Esophagus squamous epithelium (tissue), 5 donors: Measurements from ENCODE around the gene ITGB4. TPM values are rescaled to one million over a fixed set of nuclear protein-coding genes. Genes with fewer than 3 reads are reported as not detected.

Source experiments
- DNase-seq: peaks from one replicate; lab custom pipeline; 2025; lab: John Stamatoyannopoulos, UW
- H3K27ac ChIP-seq, 4 donors: fragments of 200-600 bp; sonication (generic); one replicate each; pipeline ENCODE4 v1.5.1; 2016 to 2019; ENCODE audit warnings: mild to moderate bottlenecking in 1 of 4
- H3K27me3 ChIP-seq, 4 donors: fragments of 200-600 bp; sonication (generic); 1 replicate in 3 of 4; 2 replicates in 1 of 4; pipeline versions ENCODE4 v1.5.1 to v1.6.0; 2017 to 2021; ENCODE audit warnings: antibody characterized with exemption in 1 of 4
- H3K36me3 ChIP-seq, 3 donors: fragments of 200-600 bp; sonication (generic); one replicate each; pipeline ENCODE4 v1.5.1; 2016 to 2019
- H3K4me1 ChIP-seq, 3 donors: fragments of 200-600 bp; sonication (generic); one replicate each; pipeline ENCODE4 v1.5.1; 2017 to 2019
- H3K4me3 ChIP-seq, 4 donors: fragments of 200-600 bp; sonication (generic); 1 replicate in 3 of 4; 2 replicates in 1 of 4; pipeline ENCODE4 v1.5.1; 2016 to 2019; ENCODE audit warnings: mild to moderate bottlenecking in 2 of 4, moderate library complexity in 1 of 4
- H3K9me3 ChIP-seq, 3 donors: fragments of 200-600 bp; sonication (generic); one replicate each; pipeline ENCODE4 v1.5.1; 2016 to 2019
- POLR2A ChIP-seq, 4 donors: fragments of 450-650 bp; IDR thresholded peaks; one replicate each; pipeline ENCODE4 v1.6.1; 2017; ENCODE audit warnings: antibody characterized with exemption in 4 of 4, mild to moderate bottlenecking in 4 of 4, moderate library complexity in 3 of 4
- WGBS, 2 donors: methylation state at CpG; one replicate each; pipeline ENCODE4 v1.1.5; 2018; 5-methylcytosine and 5-hydroxymethylcytosine counted together
- intact Hi-C: fragments of 100-400 bp; cut with DNase I; formaldehyde crosslinking; loops from one replicate; pipeline ENCODE4 v1.15.0; 2022
- total RNA-seq, 4 donors: library from RNA; depleted of rRNA; stranded (reverse); fragments of >200 nt; gene quantifications; one replicate each; pipeline ENCODE4 v1.1.0, GENCODE V29; 2016
- TF ChIP-seq, protein P1 (sequence below), 6 experiments: fragments of 450-650 bp in 4 of 6; fragments of 200-600 bp in 2 of 6; sonication (generic) in 2 of 6; IDR thresholded peaks; one replicate each; pipeline ENCODE4 v1.5.1; 2016 to 2019; ENCODE audit warnings: antibody characterized with exemption in 6 of 6, mild to moderate bottlenecking in 4 of 6, moderate library complexity in 4 of 6
- donor health status: DM: yes; HTN: yes; CAD: no.

The ITGB4 gene
- total RNA-seq, 4 donors from 2014 or later = 60.6 to 115 (median 82.3) TPM

DNA sequence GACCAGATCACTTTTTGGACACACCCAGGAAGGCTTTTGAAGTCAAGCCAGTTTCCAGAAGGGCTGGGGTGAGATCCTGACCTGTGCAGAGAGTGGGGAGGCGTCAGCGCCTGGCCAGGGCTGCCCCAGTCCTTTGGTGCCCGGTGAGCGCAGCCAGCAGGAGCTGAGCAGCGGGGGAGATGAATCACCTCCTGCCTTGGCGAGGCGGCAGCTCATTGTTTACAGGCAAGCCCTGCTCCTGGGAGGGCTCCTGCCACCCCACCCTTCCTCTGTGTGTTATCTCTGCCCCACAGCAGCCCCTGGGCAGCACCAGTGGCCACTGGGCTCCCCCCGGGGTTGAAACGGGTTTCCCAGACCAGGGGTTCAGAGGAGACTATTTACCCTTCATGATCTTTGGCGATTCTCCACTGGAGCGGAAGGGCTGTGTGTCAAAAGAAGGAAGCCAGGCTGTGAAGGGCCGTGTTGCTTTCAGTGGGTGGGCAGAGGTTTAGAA lies 14.1 kb upstream of the ITGB4 start:
- H3K9me3 ChIP-seq = no peaks in the 10 kb centered on the region
- no peak overlapping the region for H3K4me3 ChIP-seq
- H3K27me3 ChIP-seq = no peaks in the 10 kb centered on the region
- H3K4me1 ChIP-seq = peaks cover 11 to 37% (median 21%) of the 10 kb centered on the region in 3 donors
- intact Hi-C loops = no loop called here
- H3K27ac ChIP-seq = peak overlapping the region; percentile 2 to 82 (median 62)
- DNase-seq = no peak
- TF ChIP-seq, protein P1, sequence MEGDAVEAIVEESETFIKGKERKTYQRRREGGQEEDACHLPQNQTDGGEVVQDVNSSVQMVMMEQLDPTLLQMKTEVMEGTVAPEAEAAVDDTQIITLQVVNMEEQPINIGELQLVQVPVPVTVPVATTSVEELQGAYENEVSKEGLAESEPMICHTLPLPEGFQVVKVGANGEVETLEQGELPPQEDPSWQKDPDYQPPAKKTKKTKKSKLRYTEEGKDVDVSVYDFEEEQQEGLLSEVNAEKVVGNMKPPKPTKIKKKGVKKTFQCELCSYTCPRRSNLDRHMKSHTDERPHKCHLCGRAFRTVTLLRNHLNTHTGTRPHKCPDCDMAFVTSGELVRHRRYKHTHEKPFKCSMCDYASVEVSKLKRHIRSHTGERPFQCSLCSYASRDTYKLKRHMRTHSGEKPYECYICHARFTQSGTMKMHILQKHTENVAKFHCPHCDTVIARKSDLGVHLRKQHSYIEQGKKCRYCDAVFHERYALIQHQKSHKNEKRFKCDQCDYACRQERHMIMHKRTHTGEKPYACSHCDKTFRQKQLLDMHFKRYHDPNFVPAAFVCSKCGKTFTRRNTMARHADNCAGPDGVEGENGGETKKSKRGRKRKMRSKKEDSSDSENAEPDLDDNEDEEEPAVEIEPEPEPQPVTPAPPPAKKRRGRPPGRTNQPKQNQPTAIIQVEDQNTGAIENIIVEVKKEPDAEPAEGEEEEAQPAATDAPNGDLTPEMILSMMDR (IDR thresholded peaks at IDR 0.05) = no peak
- TF ChIP-seq POLR2A (IDR thresholded peaks at IDR 0.05) = no peak
- 17 to 44% methylated on average over 2 to 3 of the region's 12 CpGs for WGBS, 2 donors
- H3K36me3 ChIP-seq = peaks cover 38 to 70% (median 39%) of the 10 kb centered on the region in 3 donors

DNA sequence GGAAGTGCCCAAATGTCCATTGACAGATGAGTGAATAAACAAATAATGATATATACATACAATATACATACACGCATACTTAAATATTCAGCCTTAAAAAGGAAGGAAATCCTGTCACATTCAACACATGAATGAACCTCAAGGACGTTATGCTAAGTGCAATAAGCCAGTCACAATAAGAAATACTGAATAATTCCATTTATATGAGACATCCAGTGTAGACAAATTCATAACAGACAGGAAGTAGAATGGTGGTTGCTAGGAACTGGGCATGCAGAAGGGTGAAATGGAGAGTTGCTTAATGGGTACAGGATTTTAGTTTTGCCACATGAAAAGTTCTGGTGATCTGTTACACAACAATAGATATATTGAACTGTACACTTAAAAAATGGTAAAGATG lies 8.8 kb upstream of the ITGB4 start:
- no peak overlapping the region for H3K4me3 ChIP-seq
- no peak for TF ChIP-seq POLR2A (IDR thresholded peaks at IDR 0.05)
- TF ChIP-seq, protein P1 (IDR thresholded peaks at IDR 0.05) = no peak
- H3K27me3 ChIP-seq = peaks cover 0 to 37% (median 0%) of the 10 kb centered on the region in 4 donors
- no peak overlapping the region for H3K27ac ChIP-seq
- peaks cover 0 to 17% (median 0%) of the 10 kb centered on the region in 3 donors for H3K36me3 ChIP-seq
- 52 to 56% methylated on average over 2 of the region's 2 CpGs for WGBS, 2 donors
- peaks cover 3 to 8% (median 6%) of the 10 kb centered on the region in 3 donors for H3K4me1 ChIP-seq
- DNase-seq = no peak
- intact Hi-C loops = no loop called here
- no peaks in the 10 kb centered on the region for H3K9me3 ChIP-seq

DNA sequence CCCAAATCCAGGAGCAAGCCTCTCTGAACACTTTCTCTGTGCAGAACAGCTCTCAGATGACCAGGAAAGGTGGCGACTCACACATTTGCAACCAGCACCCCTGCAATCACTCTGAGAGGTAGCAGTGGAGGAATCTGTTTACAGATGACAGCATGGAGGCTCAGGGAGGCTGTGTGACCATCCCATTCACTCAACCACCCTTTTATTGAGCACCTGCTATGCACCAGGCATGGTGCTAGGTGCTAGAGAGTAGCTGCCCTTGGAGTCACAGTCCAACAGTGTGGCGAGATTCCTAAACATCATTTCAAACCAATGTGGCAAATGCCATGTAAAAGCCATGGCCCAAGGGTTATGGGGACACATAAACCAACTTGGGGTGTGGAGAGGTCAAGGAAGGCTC lies 1.5 kb upstream of the ITGB4 start:
- Histone ChIP-seq H3K36me3 (peaks cover 3 to 7% (median 4%) of the 10 kb centered on the region in 3 donors), H3K27me3 (peaks cover 0 to 80% (median 0%) of the 10 kb centered on the region in 4 donors), H3K27ac (peak overlapping the region in 1 of 4 donors; percentile 96), H3K4me3 (no peak overlapping the region), H3K4me1 (peaks cover 20 to 49% (median 29%) of the 10 kb centered on the region in 3 donors), H3K9me3 (no peaks in the 10 kb centered on the region)
- no peak for DNase-seq
- 95 to 100% methylated on average over 1 to 2 of the region's 2 CpGs for WGBS, 2 donors
- TF ChIP-seq POLR2A (IDR thresholded peaks at IDR 0.05) = no peak
- intact Hi-C loops = no loop called here

DNA sequence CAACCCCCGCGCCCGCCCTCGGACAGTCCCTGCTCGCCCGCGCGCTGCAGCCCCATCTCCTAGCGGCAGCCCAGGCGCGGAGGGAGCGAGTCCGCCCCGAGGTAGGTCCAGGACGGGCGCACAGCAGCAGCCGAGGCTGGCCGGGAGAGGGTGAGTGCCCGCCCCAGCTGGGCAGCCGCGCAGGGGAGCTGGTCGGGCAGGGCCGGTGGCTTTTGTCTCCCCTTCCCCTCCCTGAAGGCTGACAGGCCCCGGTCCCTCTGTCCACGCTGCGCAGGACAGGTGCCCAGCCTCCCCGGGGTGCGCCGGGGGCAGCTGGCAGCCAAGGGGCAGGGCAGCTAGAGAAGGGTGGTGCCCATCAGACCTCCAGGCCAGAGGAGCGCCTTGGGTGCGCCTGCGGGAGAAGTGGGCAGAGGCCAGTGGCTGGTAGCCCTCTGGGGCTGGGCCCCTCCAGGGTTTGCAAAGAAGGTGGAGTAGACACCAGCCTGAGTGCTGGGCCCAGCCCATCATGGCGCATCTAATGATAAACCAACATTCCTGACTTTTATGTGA lies 278 bp downstream of the ITGB4 start:
- H3K36me3 ChIP-seq = peaks cover 12 to 25% (median 17%) of the 10 kb centered on the region in 3 donors
- H3K9me3 ChIP-seq = no peaks in the 10 kb centered on the region
- 8 to 20% methylated on average over 1 to 8 of the region's 33 CpGs for WGBS, 2 donors
- TF ChIP-seq, protein P1 (IDR thresholded peaks at IDR 0.05) = no peak
- no peak for TF ChIP-seq POLR2A (IDR thresholded peaks at IDR 0.05)
- H3K27me3 ChIP-seq = peaks cover 0 to 63% (median 0%) of the 10 kb centered on the region in 4 donors
- peak overlapping the region; percentile 60 to 73 (median 70) for H3K4me3 ChIP-seq
- no peak for DNase-seq
- H3K4me1 ChIP-seq = peaks cover 21 to 54% (median 29%) of the 10 kb centered on the region in 3 donors
- intact Hi-C loops = no loop called here
- peak overlapping the region; percentile 94 to 97 (median 96) for H3K27ac ChIP-seq

DNA sequence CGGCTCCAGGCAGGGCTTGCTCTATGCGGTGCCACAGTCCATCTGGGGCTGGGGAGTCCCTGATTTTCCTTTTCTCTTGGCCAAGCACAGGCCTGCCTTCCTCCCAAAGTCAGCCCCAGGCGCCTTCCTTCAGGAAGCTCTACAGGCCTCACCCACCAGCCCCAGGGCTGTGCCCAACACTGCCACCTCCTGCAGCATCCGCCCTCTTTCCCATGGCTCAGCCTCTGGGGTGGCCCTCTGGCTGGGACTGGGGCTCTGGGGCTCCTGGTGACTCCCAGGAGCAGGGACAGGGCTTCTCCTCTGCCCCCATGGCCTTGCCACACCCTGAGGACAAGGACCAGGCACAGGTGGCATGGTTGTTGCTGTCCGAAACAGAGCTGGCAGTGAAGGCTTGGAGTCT lies 817 bp downstream of the ITGB4 start:
- H3K27me3 ChIP-seq = peaks cover 0 to 63% (median 0%) of the 10 kb centered on the region in 4 donors
- no peak for TF ChIP-seq POLR2A (IDR thresholded peaks at IDR 0.05)
- intact Hi-C loops = no loop called here
- H3K4me3 ChIP-seq = peak overlapping the region; percentile 60 to 73 (median 70)
- no peaks in the 10 kb centered on the region for H3K9me3 ChIP-seq
- WGBS, 2 donors = 40% methylated on average over 4 of the region's 5 CpGs
- peaks cover 21 to 54% (median 29%) of the 10 kb centered on the region in 3 donors for H3K4me1 ChIP-seq
- peaks cover 15 to 31% (median 21%) of the 10 kb centered on the region in 3 donors for H3K36me3 ChIP-seq
- no peak for DNase-seq
- peak overlapping the region; percentile 94 to 97 (median 96) for H3K27ac ChIP-seq

DNA sequence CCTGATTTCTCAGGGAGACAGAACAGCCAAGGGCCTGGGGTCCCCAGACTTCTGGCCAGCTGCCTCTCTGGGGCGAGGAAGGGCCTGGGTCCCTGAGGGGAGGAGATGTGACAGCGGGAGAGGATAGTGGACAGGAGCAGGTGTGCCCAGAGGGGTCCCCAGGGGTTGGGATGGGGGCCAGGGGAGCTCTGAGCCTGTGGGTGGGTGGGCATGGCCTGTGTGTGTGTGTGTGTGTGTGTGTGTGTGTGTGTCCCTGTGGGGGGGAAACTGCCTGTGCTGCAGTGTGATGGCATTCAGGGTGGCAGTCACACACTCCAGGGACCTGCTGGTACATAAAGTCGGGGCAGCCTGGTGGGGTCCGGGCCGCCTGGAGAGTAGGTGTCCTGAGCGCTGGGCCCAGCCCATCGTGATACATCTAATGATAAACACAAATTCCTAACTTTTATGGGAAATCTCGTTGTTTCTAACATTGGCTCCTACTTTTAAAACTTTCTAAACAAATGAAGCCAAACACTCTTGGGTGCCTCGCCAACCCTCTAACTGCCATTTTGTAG lies 1.4 kb downstream of the ITGB4 start:
- Histone ChIP-seq H3K36me3 (peaks cover 20 to 36% (median 27%) of the 10 kb centered on the region in 3 donors), H3K27ac (peak overlapping the region; percentile 94 to 97 (median 96)), H3K4me1 (peaks cover 21 to 54% (median 29%) of the 10 kb centered on the region in 3 donors), H3K9me3 (no peaks in the 10 kb centered on the region), H3K27me3 (peaks cover 0 to 63% (median 0%) of the 10 kb centered on the region in 4 donors), H3K4me3 (peak overlapping the region; percentile 60 to 73 (median 70))
- TF ChIP-seq, protein P1 (IDR thresholded peaks at IDR 0.05) = no peak
- TF ChIP-seq POLR2A (IDR thresholded peaks at IDR 0.05) = no peak
- DNase-seq = no peak
- whole genome bisulfite sequencing, 2 donors = 27 to 77% methylated on average over 5 to 6 of the region's 9 CpGs
- intact Hi-C loops = no loop called here
